DMS53 (cell line): ENCODE results near the gene EXOC5.

Experiments
- DNase-seq: peaks from one replicate; lab custom pipeline; 2025; lab: John Stamatoyannopoulos, UW

The EXOC5 gene, protein sequence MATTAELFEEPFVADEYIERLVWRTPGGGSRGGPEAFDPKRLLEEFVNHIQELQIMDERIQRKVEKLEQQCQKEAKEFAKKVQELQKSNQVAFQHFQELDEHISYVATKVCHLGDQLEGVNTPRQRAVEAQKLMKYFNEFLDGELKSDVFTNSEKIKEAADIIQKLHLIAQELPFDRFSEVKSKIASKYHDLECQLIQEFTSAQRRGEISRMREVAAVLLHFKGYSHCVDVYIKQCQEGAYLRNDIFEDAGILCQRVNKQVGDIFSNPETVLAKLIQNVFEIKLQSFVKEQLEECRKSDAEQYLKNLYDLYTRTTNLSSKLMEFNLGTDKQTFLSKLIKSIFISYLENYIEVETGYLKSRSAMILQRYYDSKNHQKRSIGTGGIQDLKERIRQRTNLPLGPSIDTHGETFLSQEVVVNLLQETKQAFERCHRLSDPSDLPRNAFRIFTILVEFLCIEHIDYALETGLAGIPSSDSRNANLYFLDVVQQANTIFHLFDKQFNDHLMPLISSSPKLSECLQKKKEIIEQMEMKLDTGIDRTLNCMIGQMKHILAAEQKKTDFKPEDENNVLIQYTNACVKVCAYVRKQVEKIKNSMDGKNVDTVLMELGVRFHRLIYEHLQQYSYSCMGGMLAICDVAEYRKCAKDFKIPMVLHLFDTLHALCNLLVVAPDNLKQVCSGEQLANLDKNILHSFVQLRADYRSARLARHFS

DNA sequence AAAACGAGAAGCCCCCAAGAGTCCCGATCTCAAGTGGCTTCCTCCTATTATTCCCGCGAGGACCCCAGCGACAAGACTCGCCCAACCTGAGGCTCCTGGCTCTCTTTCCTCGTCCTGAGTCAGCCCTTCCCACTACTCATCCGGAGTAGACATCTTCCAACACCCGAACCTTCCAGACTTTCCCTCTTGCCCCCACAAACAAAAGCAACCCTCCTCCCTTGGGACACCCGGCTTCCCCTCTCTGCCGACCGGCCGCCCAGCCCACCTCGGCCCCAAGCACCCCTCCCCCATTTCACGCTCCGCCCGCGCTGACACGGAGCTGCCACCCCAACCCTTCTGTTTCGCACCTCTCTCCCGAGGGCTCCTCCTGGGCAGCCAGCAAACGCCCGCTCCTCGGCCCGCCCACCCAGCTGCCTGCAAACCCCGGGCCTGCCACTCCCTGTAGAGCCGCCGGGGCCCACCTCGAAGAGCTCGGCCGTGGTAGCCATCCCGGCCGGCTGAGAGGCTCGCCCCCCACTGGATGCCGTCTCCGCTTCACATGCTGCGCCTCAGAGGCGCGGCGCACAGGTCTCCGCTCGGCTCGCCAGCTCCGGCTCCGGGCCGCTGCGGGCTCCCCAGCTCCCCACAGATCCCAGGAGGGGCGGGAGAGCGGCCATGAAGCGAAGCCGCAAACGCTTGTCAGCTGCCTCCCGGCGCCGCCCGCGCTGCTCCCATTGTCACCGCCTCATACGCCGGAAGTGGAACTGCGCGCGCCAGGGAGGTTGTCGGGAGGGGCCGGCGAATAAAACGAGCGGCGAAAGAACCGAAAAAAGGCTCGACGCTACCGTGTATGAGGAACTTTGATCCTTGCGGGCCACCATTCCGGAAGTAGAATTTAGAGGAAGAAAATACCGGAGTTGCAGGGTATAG, at the start of gene EXOC5, which contains the start of gene AP5M1:
EXOC5 (minus strand) TSS at position 745 of the 909 bp plus-strand sequence; CDS start at position 488, 257 bp downstream.
AP5M1 (plus strand) TSS at position 811 of the 909 bp plus-strand sequence. CDS start 344 bp downstream, outside the sequence.
- DNase-seq, result peak; percentile 96

DNA sequence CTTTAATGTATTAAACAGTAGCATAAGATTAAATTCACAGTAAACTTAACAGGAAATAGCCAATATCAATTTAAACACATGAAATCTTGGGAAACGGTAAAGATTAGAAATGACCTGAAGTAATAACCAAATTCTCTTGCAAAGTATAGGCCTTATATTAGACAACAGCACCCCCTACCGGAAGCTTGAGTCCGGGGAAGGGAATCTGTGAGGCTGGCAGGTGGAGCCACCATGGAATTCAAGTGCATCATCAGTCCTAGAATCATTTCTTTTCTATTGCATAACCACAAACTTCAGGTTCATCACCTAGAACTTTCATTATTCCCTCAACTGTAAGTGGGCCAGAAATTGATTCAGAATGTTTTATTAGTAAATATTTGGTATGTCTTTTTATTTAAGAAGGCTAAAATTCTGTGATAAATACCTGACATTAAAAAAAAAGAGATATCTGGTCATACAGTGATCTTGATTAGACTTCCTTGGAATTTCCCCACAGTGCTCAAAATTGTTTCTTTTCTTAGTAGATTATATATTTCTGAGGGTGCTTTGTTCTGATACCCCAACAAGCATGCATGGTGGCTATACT, 48.6 kb upstream of the EXOC5 start:
- peak; percentile 86 for DNase-seq

DNA sequence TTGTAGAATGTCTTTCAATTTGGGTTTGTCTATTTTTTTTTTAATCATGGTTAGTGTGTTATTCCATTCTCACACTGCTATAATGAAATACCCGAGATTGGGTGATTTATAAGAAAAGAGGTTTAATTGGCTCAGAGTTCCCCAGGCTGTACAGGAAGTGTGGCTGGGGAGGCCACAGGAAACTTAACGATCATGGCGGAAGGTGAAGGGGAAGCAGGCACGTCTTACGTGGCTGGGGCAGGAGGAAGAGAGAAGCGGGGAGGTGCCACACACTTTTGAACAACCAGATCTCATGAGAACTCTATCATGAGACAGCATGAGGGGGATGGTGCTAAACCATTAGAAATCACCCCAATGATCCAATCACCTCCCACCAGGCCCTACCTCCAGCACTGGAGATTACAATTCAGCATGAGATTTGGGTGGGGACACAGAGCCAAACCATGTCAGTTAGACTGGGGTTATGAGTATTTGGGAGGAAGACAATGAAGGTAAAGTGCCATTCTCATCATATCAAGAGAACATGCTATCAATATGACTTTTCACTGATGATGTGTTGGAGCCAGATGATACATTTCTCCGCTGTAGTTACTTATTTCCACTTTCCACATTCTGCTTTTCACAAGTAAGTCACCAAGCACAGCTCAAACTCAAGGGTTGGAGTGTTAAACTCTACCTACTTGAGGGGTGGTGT, 45.8 kb upstream of the EXOC5 start:
- no peak for DNase-seq

DNA sequence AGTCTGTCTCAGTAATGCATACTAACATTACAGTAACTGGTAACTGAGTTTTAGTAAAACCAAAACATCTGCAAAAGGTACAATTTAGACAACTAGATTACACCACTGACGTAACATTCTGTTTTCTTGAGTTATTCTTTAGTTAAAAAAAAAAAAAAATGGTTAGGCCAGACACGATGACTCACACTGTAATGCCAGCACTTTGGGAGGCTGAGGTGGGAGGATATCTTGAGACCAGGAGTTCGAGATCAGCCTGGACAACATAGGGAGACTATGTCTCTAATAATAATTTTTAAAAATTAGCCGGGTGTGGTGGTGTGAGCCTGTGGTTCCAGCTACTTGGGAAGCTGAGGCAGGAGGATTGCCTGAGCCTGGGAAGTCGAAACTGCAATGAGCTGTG, 34.2 kb upstream of the EXOC5 start:
- no peak for DNase-seq

DNA sequence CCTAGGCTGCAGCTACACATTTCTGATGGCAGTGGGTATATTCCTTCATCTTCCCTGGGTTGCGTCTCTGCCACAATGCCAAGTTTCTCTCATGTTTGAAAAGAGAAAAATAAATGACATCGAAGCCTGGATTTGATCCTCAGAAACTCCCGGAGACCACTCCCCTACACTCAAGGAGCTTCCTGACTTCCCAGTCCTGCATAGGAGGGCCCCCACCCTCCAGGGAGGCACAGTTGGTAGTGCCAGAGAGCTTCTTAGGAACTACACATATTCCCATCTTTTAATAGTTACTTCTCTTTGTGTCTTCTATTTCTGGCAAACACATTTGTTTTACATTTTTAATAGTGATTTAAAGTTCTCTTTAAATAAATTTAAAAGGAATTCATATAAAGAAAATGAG, 30.8 kb upstream of the EXOC5 start:
- no peak for DNase-seq

DNA sequence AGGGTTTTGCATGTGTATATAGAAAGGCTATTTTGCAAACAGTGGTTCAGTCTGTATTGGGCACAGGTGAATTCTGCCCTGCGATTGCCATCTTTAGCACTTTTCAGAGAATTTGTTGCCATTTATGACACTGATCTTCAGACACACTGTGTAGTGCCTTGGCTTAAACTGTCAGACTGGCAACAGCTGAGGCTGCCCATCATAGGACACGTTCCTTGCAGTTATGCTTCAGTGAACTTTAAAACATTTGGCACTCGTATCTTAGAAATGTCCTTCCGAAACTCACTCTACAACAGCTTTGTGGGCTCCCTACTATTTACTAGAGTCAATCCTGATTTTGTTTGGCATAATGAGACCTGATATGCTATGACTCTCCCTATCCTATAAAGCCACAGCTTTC, 29.1 kb upstream of the EXOC5 start:
- DNase-seq, result no peak

DNA sequence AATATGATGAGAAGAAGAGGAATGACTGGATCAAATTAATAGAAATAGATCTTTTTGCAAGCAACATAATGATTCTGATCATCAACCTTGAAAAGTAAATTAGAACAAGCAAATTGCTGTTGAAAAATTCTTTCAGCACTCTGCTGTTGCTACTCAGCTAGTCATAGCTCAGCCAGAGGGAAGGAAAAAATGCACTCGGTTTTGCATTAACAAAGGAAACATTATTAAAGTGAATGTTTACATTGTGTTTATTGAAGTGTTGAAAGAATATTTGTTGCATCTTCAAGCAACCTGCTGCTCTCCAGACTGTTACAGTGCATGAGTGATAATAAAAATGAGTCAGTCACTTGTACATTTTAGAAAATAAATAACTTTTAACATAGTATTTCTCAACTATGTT, 26.5 kb upstream of the EXOC5 start:
- no peak for DNase-seq

DNA sequence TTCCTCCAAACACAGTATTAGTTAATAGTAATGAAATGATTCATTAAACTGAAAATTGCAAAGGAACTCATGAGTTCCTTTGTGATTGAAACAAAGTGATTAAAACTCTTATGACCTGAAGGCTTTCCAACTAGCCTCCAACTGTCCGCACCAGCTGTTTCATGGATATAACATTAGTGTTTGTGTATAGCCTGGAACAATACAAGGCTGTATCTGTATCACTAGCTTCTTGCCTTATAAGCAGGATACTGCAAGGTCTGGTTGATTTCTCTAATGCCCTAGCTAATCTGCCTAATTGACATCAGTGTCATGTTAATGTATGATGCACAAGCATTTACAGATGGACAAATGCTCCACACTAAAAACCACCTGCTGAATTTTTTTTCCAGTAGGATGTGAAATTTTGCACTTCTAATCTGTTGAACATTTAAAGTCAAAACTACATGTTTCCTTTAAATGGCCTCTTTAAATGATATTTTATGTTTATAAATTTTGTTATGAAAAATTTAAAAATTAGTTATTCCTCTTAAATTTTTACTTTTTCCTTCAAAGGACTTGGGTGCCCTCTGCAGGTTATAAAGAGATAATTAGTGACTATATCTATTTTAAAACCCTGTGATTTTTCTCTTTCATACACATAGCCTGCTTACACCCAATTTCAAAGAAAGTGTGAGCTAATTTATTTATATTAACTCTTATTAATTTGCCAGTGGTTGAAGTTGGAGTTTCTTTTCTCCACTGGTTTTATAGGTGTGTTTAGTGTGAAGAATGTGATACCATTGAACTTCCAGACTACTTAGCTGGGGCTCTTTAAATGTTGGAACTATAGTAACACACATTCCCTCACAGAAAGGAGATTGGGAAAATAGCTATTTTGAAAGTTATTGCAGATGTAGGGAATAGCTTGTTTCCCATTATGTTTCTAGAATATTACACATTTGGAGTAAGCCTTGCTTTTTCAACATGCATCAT, 25.4 kb upstream of the EXOC5 start:
- peak; percentile 23 for DNase-seq

DNA sequence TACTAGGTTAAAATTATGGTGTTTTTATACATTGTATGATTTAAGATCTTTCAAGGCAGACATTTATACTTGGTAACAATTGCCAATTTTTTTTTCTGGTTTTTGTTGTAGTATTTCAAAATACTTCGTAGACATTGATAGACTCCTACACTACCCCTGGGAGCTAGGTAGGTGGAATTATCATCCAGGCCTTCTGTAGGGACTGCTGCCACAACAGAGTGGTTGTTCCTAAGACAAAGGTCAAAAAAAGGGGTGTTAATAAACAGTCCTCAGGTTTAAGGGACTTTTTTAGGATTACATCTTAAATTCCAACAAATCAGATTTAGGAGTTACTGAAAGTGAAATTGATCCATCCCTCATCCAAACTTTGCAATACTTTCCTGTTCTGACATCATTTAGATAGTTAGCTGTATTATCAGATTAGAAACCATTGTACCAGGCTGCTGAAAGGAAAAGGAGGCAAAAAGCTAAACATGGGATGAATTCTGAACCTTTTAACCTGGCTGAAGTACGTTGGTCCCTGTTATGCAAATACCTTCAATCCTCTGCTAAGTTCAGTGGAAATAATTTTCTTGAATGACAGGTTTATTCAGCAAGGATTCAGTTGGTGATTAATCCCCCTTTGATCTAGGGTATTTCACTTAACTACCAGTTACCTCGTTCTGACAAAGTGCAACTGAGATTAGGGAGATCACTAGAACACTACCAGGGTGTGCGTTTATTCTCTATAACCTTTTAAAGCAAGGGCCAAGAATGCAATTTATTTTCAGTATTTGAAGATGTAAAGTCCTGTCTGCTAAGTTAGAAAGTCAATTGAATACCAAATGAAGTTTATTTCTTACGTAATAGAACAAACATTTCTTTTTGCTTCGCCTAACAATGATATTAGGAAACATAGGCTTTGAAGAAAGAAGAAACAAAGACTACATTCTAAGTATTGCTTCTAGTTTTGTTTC, 23.3 kb upstream of the EXOC5 start:
- no peak for DNase-seq

DNA sequence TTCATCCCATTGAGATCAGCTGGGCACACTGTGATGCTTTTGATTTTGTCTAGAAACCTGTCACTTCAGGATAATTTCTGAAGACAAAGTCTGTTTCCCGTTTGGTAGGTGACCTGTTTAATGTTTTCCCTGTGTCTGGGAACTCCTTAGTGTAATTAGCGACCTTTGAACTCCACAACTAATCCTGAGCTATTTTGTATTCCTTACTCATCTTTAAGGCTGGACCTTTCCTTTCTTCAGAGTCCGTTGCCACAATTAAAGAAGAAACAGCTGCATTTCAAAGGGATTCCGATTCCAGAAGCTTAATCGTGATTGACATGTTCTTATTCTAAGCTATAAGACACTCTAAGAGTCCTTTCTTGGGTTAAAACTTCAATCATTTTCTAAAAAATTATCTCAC, 22.0 kb upstream of the EXOC5 start:
- no peak for DNase-seq

DNA sequence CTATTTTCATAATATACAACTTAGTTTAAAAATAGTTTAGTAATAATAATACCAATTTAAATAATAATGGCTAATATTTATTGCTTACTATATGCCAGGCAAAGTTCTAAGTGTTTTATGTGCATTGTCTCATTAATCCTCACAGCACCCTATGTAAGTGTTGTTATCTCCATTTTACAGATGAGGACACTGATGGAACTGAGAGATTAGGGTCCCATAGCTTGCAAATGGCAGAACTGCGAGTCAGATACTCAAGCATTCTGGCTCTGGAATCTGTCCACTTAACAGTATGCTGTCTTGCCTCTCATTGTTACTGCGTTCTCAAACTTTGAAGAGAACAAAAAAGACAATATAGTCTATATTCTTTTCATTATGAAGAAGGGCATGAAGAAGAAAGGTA, 19.0 kb upstream of the EXOC5 start:
- DNase-seq, result no peak

DNA sequence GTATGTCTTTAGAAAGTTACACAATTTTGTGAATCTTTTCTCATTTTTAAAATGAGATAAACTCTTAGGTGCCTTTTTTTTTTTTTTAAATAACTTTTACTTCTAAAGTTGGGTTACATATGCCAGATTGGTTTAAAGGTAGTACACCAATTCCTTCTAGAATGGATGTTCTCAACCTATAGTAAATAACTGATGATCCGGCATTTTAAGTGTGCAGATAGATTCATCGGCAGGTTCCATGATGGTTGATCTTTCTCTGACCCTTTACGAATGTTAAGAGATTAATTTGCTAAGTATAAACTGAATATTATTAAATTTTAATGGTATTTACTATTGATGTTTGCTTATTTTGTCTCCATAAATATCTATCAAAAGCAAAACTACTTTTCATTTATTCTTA, 8.4 kb upstream of the EXOC5 start:
- no peak for DNase-seq

DNA sequence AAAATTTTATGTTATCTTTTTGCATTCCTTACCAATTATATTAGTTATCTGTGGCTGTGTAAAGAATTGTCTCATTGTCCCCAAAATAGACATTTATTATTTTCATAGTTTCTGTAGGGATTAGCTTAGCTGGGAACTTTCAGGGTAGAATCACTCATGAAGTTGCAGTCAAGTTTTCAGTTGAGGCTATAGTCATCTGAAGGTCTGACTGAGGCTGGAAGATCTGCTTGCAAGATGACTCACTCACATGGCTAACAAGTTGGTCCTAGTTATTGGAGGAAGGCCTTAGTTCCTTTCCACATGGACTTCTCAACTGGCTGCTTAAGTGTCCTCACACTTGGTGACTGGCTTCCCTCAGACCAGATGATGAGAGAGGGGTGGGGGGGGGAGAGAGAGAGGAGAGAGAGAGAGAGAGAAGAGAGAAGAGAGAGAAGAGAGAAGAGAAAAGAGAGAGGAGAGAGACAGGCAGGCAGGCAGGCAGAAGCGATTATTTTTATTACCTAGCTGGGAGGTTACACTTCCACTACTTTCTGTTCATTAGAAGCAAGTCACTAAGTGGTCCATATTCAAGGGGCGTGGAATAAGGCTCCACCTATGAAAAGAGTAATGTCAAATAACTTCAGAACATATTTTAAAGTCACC, 6.4 kb upstream of the EXOC5 start:
- no peak for DNase-seq

DNA sequence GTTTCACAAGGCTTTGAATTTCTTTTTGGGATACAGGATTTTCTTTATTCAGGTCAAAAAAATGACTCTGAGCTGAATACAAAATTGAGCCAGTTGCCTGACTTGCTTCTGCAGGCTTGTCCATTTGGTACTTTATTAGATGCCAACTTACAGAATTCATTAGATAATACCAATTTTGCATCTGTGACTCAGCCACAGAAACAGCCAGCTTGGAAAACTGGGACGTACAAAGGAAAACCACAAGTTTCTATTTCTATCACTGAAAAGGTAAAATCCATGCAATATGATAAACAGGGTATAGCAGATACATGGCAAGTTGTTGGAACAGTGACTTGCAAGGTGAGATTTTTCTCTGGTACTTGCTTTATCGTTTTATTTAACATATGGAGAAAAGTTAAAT, 5.8 kb upstream of the EXOC5 start:
- DNase-seq, result no peak

DNA sequence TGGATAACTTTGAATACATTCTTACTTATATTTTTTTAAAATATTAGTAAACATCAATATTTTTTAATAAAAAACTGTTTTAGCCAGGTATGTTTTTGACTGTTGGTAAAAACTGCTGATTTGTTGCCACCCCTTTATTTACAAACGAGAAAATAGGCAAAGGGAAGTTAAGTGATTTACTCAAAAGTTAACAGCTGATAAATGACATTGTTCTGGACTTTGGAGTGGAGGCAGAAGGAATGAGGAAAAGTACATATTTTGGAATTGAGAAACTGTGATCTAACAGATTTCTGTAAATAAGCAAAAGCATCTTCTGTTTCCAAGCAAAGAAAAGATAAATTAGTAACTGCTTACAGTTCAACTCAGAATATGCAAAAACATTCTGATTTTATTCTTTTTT, 4.5 kb upstream of the EXOC5 start:
- DNase-seq, result no peak

DNA sequence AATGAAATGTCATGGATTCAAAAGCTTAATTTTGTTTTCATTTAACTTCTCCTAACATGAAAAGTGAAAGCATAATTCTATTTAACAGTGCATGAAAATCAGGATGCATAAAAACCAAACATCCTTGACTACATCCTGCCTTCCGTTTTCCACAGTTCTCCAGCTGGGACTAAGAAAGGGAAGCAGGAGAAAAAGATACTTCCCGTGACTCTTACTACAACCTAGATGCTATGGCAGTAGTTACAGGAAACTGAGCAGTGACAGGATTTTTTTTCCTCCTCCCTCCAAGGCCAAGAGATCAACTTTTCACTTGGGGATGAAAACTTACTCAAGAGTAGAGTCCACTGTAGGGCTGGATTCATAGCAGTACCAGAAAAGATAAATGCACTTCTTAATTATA, 2.6 kb downstream of the EXOC5 start:
- DNase-seq, result no peak

DNA sequence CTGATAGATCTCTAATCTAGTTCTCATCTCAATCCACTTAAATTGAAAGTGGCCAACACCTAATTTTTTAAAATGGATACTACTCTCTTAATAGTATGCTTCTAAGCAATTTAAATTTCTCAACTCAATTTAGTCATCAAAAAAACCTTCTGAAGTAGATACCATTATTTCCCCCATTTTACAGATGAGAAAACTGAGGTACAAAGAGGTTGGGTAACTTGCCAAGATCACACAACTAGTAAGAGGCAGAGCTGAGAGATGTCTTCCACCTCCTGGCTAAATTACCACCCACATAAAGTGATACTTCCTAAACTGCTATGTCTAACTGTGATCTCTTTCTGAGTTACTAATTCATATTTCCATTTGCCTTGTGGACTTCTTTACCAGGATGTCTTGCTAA, 6.6 kb downstream of the EXOC5 start:
- DNase-seq, result no peak

DNA sequence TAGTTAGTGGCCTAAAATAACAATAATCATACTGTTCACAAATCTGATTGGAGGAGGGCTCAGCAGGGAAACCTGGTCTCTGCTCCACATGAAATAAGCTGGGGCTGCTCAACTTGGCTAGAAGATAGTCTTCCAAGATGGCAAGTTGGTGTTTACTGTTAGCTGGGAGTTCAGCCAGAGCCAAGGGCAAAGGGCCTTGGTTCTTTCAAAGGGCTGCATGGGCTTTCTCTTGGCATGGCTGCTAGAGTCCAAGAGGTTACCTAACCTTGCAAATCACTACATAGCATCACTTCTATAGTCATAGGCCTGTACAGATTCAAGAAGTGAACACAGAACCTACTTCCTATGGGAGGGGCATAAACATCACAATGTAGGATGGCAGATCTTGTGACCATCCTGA, 7.1 kb downstream of the EXOC5 start:
- no peak for DNase-seq

DNA sequence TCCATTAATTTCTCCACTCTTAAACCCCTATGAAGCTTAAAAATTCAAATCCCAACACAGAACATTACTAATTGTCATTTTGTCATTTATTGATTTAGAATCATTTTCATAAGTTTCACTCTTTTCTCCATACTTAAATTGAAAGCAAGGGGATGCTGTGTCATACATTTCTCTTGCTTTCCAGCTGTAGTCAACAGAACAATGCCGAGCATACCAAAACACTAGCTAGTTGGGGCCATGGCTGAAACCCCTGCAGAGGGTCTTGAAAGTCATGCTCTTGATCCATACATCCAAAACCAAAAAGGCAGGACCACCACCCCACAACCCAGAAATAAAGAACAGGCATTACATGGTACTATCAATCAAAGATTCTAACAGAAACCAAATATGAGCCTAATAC, 9.0 kb downstream of the EXOC5 start:
- no peak for DNase-seq
